GM18861 (cell line): Measurements from ENCODE around the gene EXOSC6.
"Not testable (repeated sequence)": the region's sequence is repeated elsewhere in the genome, so short reads cannot be mapped to it uniquely, and the experiment has no call there.

Source experiments
- ATAC-seq: cut with Tn5 transposase; IDR thresholded peaks from one replicate; pipeline ENCODE4 v1.9.1; 2021; ENCODE audit not compliant: unreplicated experiment

EXOSC6 gene

DNA sequence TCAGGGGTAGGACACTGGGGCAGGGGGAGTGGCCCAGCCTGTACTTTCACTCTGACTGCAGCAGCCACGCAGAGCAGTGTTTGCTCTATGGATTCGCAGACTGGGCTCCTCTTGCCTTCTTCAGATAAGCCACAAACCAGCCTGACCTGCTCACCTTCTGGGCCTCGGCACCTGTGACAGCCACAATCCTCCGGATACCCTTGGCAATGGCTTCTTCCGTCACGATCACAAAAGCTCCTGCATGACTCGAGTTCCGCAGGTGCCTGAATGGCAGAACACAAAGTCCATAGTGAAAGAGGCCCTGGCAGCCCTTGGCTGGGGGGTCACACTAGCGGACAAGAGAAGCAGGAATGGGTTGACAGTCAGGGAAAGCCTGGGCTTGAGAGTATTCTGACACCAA is 3.8 kb upstream of the EXOSC6 start:
- no peak for ATAC-seq

GRCh38 chr16:70254965-70255286 is 3.2 kb upstream of the EXOSC6 start:
- ATAC-seq = no peak

DNA sequence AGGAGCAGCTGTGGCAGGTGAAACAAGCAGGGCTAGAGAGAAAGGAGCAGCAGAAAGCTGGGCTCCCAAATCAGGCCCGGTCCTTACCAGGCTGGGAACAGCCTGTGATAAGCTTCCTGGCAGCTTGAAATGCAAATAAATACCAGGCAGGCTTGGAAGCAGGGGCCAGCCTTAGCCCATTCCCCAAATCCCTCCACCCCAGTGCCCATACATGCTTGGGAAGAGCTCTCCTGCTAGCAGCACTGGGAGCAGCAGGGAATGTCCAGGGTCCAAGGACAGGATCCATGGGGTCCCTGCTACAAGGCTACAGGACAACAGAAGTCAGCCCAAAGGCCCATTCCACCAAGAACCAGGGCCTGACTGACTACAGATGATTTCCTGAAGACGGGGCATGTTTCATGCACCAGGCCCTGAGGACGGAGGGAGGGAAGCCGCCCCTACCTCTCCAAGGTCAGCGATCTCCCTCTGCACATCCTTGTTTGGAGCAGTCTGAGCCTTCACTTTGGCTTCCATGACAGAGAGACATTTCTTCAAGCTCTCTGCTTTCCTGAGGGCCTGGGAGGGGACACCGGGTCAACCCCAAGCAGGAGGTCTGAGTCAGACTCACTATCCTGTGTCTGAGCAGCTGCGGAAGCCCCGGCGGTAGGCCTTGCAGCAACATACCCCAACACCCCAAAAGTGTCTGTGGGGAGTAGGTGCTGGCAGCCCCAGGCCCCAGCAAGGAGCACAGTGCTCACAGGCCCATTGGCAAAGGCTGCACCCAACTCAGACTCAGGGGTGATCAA is 2.6 kb upstream of the EXOSC6 start:
- ATAC-seq = no peak

GRCh38 chr16:70253291-70254106 is 1.8 kb upstream of the EXOSC6 start:
- ATAC-seq = no peak

GRCh38 chr16:70252355-70252988 is 732 bp upstream of the EXOSC6 start:
- no peak for ATAC-seq

DNA sequence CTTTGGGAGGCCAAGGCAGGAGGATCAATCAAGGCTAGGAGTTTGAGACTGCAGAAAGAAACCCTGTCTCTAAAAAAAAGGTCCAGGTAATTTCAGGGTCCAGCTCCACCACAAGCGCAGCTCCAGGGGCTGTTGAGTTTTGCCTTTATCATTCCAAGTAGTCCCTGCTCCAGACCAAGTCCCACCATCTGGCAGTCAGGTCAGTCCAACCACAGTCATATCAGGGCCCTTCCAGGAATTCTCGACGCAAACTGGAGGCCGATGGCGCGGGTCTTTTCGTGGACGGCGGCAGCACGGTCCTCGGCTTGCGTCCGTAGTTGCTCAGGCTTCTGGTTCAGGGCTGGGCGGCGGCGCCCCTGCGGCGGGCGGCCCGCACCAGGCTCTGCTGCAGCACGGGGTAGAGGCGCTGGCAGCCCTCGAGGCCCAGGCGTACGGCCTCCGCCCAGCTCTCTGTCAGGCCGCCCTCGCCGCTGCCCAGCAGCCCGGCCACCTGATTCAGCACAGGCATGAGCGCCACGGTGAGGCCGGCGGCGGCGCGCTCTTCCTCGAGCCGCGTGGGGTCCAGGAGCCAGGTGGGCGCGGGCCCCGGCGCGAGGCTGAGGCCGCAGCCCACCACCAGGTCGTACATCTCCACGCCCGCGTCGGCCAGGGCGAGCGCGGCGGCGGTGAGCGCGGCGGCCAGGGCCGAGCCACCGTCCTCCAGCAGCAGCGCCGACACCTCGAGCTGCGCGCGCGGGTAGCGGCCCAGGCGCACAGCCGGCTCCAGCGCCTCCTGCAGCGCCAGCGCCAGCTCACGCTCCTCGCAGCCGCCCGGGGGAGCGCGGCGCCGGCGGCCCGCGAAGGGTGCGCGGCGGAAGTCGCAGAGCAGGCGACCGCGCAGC is 752 bp downstream of the EXOSC6 start:
- peak; percentile 39 for ATAC-seq

DNA sequence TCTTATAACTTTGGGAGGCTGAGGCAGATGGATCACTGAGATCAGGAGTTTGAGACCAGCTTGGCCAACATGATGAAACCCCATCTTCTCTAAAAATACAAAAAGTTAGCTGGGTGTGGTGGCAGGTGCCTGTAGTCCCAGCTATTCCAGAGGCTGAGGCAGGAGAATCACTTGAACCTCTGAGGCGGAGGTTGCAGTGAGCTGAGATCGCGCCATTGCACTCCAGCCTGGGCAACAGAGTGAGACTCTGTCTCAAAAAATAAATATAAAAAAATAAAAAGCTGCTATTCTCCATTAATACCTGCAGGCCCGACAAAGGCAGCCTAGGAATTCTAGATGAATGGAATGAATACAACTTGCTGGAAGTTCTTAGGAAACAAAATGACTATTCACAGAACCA is 2.0 kb downstream of the EXOSC6 start:
- not testable (repeated sequence) for ATAC-seq

GRCh38 chr16:70238773-70239172 is 13.0 kb downstream of the EXOSC6 start:
- ATAC-seq = not testable (repeated sequence)

DNA sequence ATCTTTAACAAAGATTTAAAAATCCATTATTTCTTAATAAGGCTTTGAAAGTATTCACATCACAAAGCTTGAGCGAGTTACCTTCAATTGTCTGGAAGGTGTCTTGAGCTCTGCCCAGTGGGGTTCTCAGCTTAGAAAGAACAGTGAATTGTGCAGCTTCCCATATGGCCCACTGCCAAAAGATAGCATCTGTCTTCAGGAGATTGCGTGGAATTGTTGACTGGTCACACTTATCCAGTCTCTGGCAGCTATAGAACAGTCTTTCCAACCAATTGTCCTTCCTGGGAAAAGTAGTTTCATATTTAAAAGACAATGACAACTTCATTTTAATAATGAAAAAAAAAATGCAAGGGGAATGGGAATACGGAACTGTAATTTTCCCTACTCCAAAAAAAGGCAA is 19.9 kb downstream of the EXOSC6 start:
- not testable (repeated sequence) for ATAC-seq

- not testable (repeated sequence) for ATAC-seq
These were observed 25.7 kb downstream of the EXOSC6 start for GRCh38 chr16:70226024-70226423.

GRCh38 chr16:70225430-70225829 is 26.3 kb downstream of the EXOSC6 start:
- ATAC-seq = not testable (repeated sequence)

GRCh38 chr16:70224645-70225044 is 27.1 kb downstream of the EXOSC6 start:
- ATAC-seq = not testable (repeated sequence)

DNA sequence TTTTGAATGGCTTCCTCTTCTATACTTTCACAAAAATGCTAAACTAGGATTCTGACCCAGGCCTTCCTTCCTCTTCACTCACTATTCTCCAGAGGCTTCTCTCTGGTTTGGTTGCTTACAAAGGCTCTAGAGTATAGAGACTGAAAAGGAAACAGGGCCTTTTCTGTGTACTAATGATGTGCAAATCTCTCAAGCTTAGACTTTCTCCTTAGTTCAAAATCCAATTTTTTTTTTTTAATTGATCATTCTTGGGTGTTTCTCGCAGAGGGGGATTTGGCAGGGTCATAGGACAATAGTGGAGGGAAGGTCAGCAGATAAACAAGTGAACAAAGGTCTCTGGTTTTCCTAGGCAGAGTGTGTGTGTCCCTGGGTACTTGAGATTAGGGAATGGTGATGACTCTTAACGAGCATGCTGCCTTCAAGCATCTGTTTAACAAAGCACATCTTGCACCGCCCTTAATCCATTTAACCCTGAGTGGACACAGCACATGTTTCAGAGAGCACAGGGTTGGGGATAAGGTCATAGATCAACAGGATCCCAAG is 27.7 kb downstream of the EXOSC6 start:
- ATAC-seq = not testable (repeated sequence)

DNA sequence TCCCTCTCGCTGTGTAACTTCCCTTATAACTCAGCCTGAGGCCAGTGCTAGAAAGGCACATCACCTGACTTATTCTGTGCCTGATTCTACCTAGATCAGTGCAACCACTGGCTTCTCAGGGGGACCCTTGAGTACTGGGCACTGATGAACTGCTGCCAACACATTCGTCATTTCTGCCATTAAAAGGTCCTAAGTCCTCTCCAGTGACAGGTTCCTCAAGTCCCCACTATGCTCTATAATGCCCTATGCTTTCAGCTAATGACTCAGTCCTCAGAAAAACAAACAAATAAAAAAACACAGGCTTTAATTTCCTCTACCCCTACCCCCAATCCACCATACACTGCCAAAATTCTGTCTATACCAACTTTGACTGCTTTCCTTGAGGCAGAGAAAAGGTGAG is 28.5 kb downstream of the EXOSC6 start:
- not testable (repeated sequence) for ATAC-seq

- not testable (repeated sequence) for ATAC-seq
These were observed 29.2 kb downstream of the EXOSC6 start for GRCh38 chr16:70222574-70222973.

- not testable (repeated sequence) for ATAC-seq
These were observed 33.2 kb downstream of the EXOSC6 start for GRCh38 chr16:70218586-70218985.

- not testable (repeated sequence) for ATAC-seq
These were observed 45.4 kb downstream of the EXOSC6 start for GRCh38 chr16:70206382-70206781.

GRCh38 chr16:70204668-70205405 is 46.9 kb downstream of the EXOSC6 start:
- not testable (repeated sequence) for ATAC-seq

- ATAC-seq = not testable (repeated sequence)
These were observed 47.7 kb downstream of the EXOSC6 start for GRCh38 chr16:70204010-70204409.

DNA sequence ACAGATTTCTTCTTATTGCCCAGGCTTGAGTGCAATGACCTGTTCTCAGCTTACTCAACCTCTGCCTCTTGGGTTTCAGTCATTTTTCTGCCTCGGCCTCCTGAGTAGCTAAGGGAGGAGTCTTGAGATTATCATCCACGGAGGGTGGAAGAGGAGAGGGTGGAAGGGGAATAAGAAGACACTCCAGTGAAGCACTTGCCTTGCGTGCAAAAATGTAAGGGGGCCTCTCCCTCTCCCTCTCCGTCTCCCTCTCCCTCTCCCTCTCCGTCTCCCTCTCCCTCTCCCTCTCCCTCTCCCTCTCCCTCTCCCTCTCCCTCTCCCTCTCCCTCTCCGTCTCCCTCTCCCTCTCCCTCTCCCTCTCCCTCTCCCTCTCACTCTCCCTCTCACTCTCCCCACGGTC is 48.2 kb downstream of the EXOSC6 start:
- ATAC-seq = not testable (repeated sequence)
